22Rv1 (cell line): ENCODE results near the gene IER5.

Experiments used
- ZFX ChIP-seq: fragments of 450-650 bp; IDR thresholded peaks from 2 replicates; pipeline ENCODE4 v1.6.1; 2017; ENCODE audit warnings: antibody characterized with exemption, borderline replicate concordance
- TF ChIP-seq, protein P1 (sequence below): fragments of 450-650 bp; IDR thresholded peaks from 2 replicates; pipeline ENCODE4 v1.5.1; 2017; ENCODE audit warnings: mild to moderate bottlenecking

DNA sequence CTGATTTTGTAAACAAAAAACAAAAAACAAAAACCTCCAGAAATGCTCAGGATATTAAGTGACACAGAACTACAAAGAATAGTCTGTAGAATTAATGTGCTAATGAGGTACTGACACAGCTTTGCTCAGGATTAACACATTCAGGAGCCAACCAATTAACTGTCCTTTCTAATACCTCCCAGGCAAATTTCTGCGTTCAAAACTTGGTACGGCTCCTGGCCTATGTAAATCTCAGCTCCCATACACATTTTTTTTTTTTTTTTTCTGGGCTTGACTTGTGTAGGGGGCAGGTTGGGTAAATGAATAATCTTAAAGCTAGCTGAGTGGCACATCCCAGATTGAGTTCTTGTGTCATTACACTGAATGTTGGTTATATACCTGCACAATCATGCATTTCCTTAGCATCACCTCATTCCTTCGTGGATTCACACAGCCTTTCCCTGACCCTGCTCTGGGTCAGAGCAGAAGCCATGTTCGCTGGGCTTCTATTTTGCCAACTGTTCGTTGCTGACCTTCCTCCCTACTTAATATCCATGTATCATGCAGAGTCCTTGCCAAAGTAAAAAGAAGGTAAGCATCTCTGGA is 12.6 kb upstream of the IER5 start:
- TF ChIP-seq, protein P1, sequence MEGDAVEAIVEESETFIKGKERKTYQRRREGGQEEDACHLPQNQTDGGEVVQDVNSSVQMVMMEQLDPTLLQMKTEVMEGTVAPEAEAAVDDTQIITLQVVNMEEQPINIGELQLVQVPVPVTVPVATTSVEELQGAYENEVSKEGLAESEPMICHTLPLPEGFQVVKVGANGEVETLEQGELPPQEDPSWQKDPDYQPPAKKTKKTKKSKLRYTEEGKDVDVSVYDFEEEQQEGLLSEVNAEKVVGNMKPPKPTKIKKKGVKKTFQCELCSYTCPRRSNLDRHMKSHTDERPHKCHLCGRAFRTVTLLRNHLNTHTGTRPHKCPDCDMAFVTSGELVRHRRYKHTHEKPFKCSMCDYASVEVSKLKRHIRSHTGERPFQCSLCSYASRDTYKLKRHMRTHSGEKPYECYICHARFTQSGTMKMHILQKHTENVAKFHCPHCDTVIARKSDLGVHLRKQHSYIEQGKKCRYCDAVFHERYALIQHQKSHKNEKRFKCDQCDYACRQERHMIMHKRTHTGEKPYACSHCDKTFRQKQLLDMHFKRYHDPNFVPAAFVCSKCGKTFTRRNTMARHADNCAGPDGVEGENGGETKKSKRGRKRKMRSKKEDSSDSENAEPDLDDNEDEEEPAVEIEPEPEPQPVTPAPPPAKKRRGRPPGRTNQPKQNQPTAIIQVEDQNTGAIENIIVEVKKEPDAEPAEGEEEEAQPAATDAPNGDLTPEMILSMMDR, result no peak
- TF ChIP-seq ZFX, result no peak
